Immature natural killer cell (primary cell): Measurements from ENCODE around the gene SRMS. TPM values are rescaled to one million over a fixed set of nuclear protein-coding genes. Genes with fewer than 3 reads are reported as not detected.
A peak's percentile ranks its signal among the peaks of the same experiment; 100 is the strongest.

Experiments used
- DNase-seq, 3 donors: peaks; one replicate each; pipeline ENCODE4 v3.0.0; 2022; ENCODE audit warnings: mixed read lengths in 1 of 3
- H3K27ac Mint-ChIP-seq, 6 donors: one replicate each; pipeline ENCODE4 v1.8.0; 2020; ENCODE audit warnings: mixed read lengths in 6 of 6, mild to moderate bottlenecking in 5 of 6, inconsistent platforms in 4 of 6, moderate library complexity in 3 of 6
- H3K27me3 Mint-ChIP-seq, 3 donors: one replicate each; pipeline ENCODE4 v1.8.0; 2020 to 2021; ENCODE audit warnings: low read depth in 3 of 3, mild to moderate bottlenecking in 3 of 3, mixed read lengths in 3 of 3, moderate library complexity in 3 of 3, inconsistent platforms in 1 of 3
- H3K36me3 Mint-ChIP-seq, 3 donors: one replicate each; pipeline ENCODE4 v1.8.0; 2020; ENCODE audit warnings: mixed read lengths in 3 of 3, inconsistent platforms in 2 of 3, mild to moderate bottlenecking in 2 of 3
- H3K4me1 Mint-ChIP-seq, 2 donors: one replicate each; pipeline ENCODE4 v1.8.0; 2020; ENCODE audit warnings: inconsistent platforms in 2 of 2, mild to moderate bottlenecking in 2 of 2, mixed read lengths in 2 of 2, moderate library complexity in 1 of 2
- H3K4me3 Mint-ChIP-seq, 5 donors: one replicate each; pipeline ENCODE4 v1.8.0; 2020; ENCODE audit warnings: mild to moderate bottlenecking in 5 of 5, mixed read lengths in 5 of 5, inconsistent platforms in 3 of 5, moderate library complexity in 3 of 5
- H3K9me3 Mint-ChIP-seq, 6 donors: one replicate each; pipeline ENCODE4 v1.8.0; 2020; ENCODE audit warnings: mild to moderate bottlenecking in 6 of 6, mixed read lengths in 6 of 6, inconsistent platforms in 4 of 6, moderate library complexity in 3 of 6
- polyA plus RNA-seq, 3 donors: library from polyadenylated mRNA; unstranded; fragments of 300-500 nt; fragmentation: Illumina TruSeq; gene quantifications; one replicate each; pipeline ENCODE4 v1.2.3, GENCODE V29; 2021

Gene SRMS
- polyA plus RNA-seq, 3 donors from 2014 or later, result not detected

- no peak for DNase-seq
- Mint-ChIP-seq H3K27me3 (peaks cover 0 to 10% (median 2%) of the 10 kb centered on the region in 3 donors), H3K9me3 (no peaks in the 10 kb centered on the region), H3K4me3 (no peak overlapping the region), H3K4me1 (no peaks in the 10 kb centered on the region), H3K27ac (no peak overlapping the region), H3K36me3 (peaks cover 8 to 16% (median 12%) of the 10 kb centered on the region in 3 donors)
Observed at GRCh38 chr20:63587256-63587655, 39.7 kb upstream of the SRMS start.

GRCh38 chr20:63586797-63587196, 39.2 kb upstream of the SRMS start:
- DNase-seq, result no peak
- Mint-ChIP-seq H3K27me3 (peaks cover 0 to 10% (median 2%) of the 10 kb centered on the region in 3 donors), H3K4me1 (no peaks in the 10 kb centered on the region), H3K4me3 (no peak overlapping the region), H3K9me3 (no peaks in the 10 kb centered on the region), H3K27ac (no peak overlapping the region), H3K36me3 (peaks cover 8 to 13% (median 12%) of the 10 kb centered on the region in 3 donors)

GRCh38 chr20:63585616-63586565, 38.3 kb upstream of the SRMS start:
- H3K27me3 Mint-ChIP-seq, result peaks cover 0 to 10% (median 4%) of the 10 kb centered on the region in 3 donors
- H3K4me3 Mint-ChIP-seq, result no peak overlapping the region
- H3K9me3 Mint-ChIP-seq, result no peaks in the 10 kb centered on the region
- DNase-seq, result no peak
- peaks cover 0 to under 1% of the 10 kb centered on the region in 2 donors for H3K4me1 Mint-ChIP-seq
- no peak overlapping the region for H3K27ac Mint-ChIP-seq
- peaks cover 5 to 9% (median 8%) of the 10 kb centered on the region in 3 donors for H3K36me3 Mint-ChIP-seq

GRCh38 chr20:63582382-63583063, 35.0 kb upstream of the SRMS start:
- Mint-ChIP-seq H3K36me3 (peaks cover 0 to 4% (median 0%) of the 10 kb centered on the region in 3 donors), H3K4me1 (peaks cover 0 to 3% of the 10 kb centered on the region in 2 donors), H3K27ac (no peak overlapping the region), H3K9me3 (no peaks in the 10 kb centered on the region), H3K27me3 (peaks cover 3 to 12% (median 4%) of the 10 kb centered on the region in 3 donors), H3K4me3 (no peak overlapping the region)
- no peak for DNase-seq

GRCh38 chr20:63580796-63581461, 33.4 kb upstream of the SRMS start:
- Mint-ChIP-seq H3K4me3 (no peak overlapping the region), H3K36me3 (peaks cover 0 to 4% (median 0%) of the 10 kb centered on the region in 3 donors), H3K27me3 (peaks cover 2 to 8% (median 5%) of the 10 kb centered on the region in 3 donors), H3K27ac (no peak overlapping the region), H3K4me1 (peaks cover 0 to 3% of the 10 kb centered on the region in 2 donors), H3K9me3 (no peaks in the 10 kb centered on the region)
- peak; percentile 41 to 61 (median 59) for DNase-seq

- Mint-ChIP-seq H3K9me3 (no peaks in the 10 kb centered on the region), H3K27me3 (peaks cover 2 to 6% (median 5%) of the 10 kb centered on the region in 3 donors), H3K4me3 (no peak overlapping the region), H3K4me1 (peaks cover 0 to 3% of the 10 kb centered on the region in 2 donors), H3K36me3 (peaks cover 0 to 4% (median 0%) of the 10 kb centered on the region in 3 donors), H3K27ac (no peak overlapping the region)
- no peak for DNase-seq
Observed at GRCh38 chr20:63579017-63579694, 31.6 kb upstream of the SRMS start.

- Mint-ChIP-seq H3K36me3 (no peaks in the 10 kb centered on the region), H3K4me3 (no peak overlapping the region), H3K27ac (no peak overlapping the region), H3K9me3 (no peaks in the 10 kb centered on the region), H3K4me1 (peaks cover 0 to 3% of the 10 kb centered on the region in 2 donors), H3K27me3 (peaks cover 2 to 6% (median 5%) of the 10 kb centered on the region in 3 donors)
- no peak for DNase-seq
Observed at GRCh38 chr20:63578224-63579016, 30.9 kb upstream of the SRMS start.

- H3K9me3 Mint-ChIP-seq, result no peaks in the 10 kb centered on the region
- peaks cover 2 to 5% (median 2%) of the 10 kb centered on the region in 3 donors for H3K27me3 Mint-ChIP-seq
- no peaks in the 10 kb centered on the region for H3K36me3 Mint-ChIP-seq
- H3K4me3 Mint-ChIP-seq, result no peak overlapping the region
- peaks cover 0 to 3% of the 10 kb centered on the region in 2 donors for H3K4me1 Mint-ChIP-seq
- DNase-seq, result no peak
- no peak overlapping the region for H3K27ac Mint-ChIP-seq
Observed at GRCh38 chr20:63577317-63577894, 29.9 kb upstream of the SRMS start.

GRCh38 chr20:63576311-63576710, 28.8 kb upstream of the SRMS start:
- Mint-ChIP-seq H3K27me3 (peaks cover 0 to 5% (median 2%) of the 10 kb centered on the region in 3 donors), H3K27ac (no peak overlapping the region)

GRCh38 chr20:63574829-63575743, 27.5 kb upstream of the SRMS start:
- Mint-ChIP-seq H3K36me3 (no peaks in the 10 kb centered on the region), H3K27ac (peak overlapping the region in 2 of 6 donors; percentile 28 to 49), H3K27me3 (peaks cover 0 to 5% (median 2%) of the 10 kb centered on the region in 3 donors), H3K4me3 (peak overlapping the region; percentile 33 to 72 (median 65)), H3K9me3 (no peaks in the 10 kb centered on the region), H3K4me1 (no peaks in the 10 kb centered on the region)
- DNase-seq, result no peak

More at GRCh38 chr20:63576311-63576710, 28.8 kb upstream of the SRMS start:
- Mint-ChIP-seq H3K4me1 (peaks cover 0 to 3% of the 10 kb centered on the region in 2 donors), H3K4me3 (peak overlapping the region in 3 of 5 donors; percentile 29 to 53 (median 46)), H3K9me3 (no peaks in the 10 kb centered on the region), H3K36me3 (no peaks in the 10 kb centered on the region)
- no peak for DNase-seq

GRCh38 chr20:63574156-63574828, 26.7 kb upstream of the SRMS start, which contains the start of gene HELZ2:
Gene HELZ2 (minus strand): TSS chr20:63574239. CDS start chr20:63572385, 1,854 bp downstream.
- peak within 1 kb of the TSS in 5 of 6 donors; percentile 57 to 87 (median 80) for H3K27ac Mint-ChIP-seq
- no peaks in the 10 kb centered on the region for H3K36me3 Mint-ChIP-seq
- H3K4me3 Mint-ChIP-seq, result peak within 1 kb of the TSS; percentile 80 to 89 (median 80)
- peaks cover under 1 to 1% of the 10 kb centered on the region in 2 donors for H3K4me1 Mint-ChIP-seq
- H3K9me3 Mint-ChIP-seq, result no peaks in the 10 kb centered on the region
- H3K27me3 Mint-ChIP-seq, result peaks cover 0 to 5% (median 0%) of the 10 kb centered on the region in 3 donors
- peak; percentile 66 to 74 (median 69) for DNase-seq
